Measurements from ENCODE around the gene NUMB.

Gene NUMB
- 36.8 to 39.3 reads per million in 2 experiments for total RNA-seq

DNA sequence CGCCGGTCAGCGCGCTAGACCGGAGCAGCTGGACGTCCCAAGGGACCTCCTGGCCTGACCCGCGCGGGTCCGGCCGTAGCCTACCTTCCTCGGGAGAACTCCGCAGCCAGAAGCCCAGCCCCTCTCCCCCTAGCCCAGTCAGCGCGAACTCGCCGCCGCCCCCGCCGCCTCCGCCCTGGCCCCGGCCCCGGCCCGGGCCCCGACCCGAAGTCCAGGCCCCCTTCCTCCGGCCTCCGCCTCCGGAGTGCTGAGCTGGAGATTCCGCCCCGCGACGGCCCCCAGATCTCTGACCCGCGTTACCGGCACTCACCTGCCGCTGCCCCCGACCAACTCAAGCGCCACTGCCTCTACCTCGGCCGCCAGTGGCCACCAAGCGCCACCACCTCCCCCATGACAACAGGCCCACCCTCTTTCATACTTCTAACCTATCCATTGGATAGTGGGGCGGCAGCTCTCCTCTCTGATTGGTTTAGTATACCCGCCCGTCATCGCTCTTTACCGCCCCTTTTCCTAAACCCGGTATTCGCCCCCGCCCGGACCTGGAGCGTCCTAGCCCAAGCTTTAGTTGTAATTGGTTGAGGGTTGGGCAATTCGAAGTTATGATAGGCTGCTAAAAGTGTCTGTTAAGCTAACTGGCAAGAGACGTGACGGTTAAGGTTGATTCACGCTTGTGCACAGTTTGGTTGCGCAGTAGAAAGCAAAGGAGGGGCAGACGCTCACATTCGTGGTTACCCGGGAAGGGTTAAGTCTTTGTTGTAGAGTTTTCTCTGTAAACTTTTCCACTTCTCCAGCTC is at the start of gene NUMB:
Gene NUMB (minus strand): TSS at position 364 of the 794 bp plus-strand sequence. CDS start 102,795 bp downstream, outside the sequence.
- DNase-seq (ENCODE audit: low read depth): peak; percentile 94

DNA sequence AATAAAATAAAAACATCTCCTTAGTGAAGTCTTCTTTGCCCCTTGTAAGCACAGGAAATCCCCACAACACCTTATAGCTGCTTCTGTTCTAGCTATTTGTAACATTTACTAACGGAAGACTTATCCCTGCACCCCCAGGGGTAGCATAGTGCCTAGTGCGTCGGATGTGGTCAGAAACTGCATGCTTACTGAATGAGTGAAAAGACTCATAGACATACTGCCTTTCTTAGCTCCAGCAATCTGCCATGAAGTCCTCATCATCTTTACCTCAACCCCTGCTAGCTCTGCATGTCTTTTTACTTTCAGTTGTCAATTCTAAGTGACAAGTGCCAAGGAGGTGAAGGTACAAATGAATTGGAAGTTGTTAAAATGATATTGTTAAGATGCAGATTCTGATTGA is 45.3 kb upstream of the NUMB start:
- DNase-seq (ENCODE audit: low read depth): no peak

DNA sequence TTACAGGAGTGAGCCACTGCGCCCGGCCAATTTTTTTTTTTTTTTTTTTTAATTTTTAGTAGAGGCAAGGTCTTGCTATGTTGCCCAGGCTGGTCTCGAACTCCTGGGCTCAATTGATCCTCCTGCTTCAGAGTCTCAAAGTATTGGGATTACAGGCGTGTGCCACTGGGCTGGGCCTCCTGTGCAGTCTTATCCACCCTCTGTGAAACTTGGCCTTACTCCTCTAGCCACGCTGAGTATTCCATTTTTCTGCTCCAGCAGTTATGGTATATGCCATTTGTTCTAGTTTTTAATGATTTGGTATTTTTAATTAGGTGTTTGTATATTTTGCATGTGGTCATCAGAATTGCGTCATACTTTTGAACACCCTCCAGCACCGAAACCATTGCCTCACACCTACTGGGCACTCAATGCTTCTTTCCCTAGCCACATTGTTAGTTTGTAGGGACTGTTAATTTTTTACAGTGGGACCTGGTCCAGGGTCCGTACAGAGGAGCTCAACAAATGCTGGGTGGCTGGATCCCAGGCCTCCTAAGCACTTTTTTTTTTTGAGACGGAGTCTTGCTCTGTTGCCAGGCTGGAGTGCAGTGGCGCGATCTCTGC is 43.8 kb upstream of the NUMB start:
- DNase-seq (ENCODE audit: low read depth): no peak

DNA sequence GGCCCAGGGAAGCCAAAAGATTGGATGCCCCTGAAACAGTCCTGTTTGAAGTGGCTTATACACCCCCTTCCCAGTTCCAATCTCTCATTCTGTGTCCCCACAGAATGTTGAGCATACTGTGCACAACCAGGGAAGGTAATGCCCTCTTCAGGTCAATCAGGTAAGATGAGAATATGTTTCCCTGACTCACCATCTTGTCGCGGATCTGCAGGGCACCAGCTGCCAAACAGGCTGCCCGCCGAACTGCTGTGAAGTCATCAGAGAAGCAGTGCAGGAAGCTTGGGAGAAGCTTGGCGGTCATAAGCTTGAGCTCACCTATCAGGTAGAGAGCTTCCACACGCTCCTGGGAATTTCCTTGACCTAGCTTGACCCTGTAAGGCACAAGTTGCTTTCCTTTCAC is 42.0 kb upstream of the NUMB start:
- DNase-seq (ENCODE audit: low read depth): no peak

DNA sequence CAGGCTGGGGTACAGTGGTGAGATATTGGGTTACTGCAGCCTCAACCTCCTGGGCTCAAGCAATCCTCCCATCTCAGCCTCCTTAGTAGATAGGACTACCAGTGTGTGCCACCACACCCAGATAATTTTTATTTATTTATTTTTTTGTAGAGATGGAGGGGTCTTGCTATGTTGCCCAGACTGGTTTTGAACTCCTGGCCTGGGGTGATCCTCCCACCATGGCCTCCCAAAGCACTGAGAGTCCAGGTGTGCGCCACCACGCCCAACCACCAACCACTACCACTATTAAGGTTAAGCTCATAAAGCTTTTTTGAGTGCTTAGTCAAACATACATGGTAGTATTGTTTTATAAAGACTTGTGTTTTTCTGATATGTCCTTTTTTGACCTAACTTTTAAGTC is 36.2 kb upstream of the NUMB start:
- DNase-seq (ENCODE audit: low read depth): no peak

DNA sequence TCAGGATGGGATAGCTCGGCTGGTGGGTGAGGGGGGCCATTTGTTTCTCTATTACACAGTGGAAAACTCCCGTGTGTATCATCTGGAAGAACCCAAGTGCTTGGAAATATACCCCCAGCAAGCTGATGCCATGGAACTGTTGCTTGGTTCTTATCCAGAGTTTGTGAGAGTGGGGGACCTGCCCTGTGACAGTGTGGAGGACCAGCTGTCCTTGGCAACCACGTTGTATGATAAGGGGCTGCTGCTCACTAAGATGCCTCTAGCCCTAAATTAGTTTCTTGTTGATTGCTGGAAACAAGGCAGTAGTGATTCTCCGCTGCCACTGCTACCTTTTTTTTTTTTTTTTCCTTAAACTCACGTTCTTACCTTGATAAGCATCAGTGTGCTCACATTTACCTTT is 34.3 kb upstream of the NUMB start:
- DNase-seq (ENCODE audit: low read depth): no peak

DNA sequence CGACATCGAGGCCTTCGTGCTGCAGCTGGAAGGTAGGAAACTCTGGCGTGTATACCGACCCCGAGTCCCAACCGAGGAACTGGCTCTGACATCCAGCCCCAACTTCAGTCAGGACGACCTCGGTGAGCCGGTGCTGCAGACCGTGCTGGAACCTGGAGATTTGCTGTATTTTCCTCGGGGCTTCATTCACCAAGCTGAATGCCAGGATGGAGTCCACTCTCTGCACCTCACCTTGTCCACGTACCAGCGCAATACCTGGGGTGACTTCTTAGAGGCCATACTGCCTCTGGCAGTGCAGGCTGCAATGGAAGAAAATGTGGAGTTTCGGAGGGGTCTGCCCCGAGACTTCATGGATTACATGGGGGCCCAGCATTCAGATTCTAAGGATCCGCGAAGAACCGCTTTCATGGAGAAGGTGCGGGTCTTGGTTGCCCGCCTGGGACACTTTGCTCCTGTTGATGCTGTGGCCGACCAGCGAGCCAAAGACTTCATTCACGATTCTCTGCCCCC is 33.8 kb upstream of the NUMB start:
- DNase-seq (ENCODE audit: low read depth): no peak

DNA sequence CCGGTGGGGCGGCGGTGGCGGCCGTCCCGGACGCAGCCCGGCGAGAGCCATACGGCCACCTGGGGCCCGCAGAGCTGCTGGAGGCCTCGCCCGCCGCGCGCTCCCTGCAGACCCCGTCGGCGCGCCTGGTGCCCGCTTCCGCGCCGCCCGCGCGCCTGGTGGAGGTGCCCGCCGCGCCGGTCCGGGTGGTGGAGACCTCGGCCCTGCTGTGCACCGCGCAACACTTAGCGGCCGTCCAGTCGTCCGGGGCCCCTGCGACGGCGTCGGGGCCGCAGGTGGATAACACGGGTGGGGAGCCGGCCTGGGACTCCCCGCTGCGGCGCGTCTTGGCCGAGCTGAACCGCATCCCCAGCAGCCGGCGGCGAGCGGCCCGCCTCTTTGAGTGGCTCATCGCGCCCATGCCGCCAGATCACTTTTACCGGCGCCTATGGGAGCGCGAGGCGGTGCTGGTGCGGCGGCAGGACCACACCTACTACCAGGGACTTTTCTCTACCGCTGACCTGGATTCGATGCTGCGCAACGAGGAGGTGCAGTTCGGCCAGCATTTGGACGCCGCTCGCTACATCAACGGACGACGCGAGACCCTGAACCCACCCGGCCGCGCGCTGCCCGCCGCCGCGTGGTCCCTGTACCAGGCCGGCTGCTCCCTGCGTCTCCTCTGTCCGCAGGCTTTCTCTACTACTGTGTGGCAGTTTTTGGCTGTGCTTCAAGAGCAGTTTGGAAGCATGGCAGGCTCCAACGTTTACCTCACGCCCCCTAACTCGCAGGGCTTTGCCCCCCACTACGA is 33.1 kb upstream of the NUMB start:
- peak; percentile 64 for DNase-seq (ENCODE audit: low read depth)

DNA sequence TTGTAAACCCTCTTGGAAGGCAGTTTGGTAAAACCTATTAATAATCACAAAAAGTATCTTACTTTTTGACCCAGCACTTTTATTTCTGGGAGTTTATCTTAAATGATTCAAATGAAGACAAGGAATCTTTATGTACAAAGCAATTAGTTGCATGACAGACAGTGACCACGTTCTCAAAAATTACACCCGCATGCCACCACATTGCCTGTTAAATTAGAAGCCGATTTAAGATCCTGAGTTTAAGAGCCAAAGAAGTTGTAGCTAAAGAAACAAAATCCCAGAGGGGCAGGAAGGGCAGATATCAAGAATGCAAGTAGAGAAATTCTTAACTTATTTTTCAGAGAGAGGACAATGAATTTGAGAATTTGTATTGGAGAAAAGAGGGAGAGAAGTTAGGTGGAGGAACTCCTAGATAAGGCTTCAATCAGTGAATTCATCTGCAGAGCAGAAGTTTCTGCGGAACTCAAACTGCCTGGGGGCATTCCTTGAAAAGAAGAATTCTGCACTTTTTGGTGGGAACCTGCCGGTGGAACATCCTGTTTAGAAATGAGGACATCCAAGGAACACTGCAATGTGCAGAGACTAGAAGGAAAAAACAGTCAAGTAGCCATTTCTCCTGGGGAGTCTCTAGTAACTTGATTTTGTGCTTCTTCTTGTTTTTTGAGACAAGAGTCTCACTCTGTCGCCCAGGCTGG is 31.3 kb upstream of the NUMB start:
- no peak for DNase-seq (ENCODE audit: low read depth)

DNA sequence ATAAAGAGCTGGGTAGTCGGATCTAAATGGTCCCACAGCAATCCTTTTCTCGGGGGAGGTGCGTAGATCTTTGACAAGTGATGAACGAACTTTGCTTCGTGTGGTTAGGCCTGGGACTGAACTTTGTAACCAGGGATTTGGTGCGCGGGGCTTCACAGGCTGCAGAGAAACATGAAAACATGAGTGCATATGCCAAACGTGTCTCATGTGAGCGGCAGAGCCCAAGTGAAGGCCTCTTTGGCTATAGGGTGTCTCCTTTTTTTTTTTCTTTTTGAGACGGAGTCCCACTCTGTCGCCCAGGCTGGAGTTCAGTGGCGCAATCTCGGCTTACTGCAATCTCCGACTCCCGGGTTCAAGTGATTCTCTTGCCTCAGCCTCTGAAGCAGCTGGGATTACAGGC is 20.3 kb upstream of the NUMB start:
- no peak for DNase-seq (ENCODE audit: low read depth)

DNA sequence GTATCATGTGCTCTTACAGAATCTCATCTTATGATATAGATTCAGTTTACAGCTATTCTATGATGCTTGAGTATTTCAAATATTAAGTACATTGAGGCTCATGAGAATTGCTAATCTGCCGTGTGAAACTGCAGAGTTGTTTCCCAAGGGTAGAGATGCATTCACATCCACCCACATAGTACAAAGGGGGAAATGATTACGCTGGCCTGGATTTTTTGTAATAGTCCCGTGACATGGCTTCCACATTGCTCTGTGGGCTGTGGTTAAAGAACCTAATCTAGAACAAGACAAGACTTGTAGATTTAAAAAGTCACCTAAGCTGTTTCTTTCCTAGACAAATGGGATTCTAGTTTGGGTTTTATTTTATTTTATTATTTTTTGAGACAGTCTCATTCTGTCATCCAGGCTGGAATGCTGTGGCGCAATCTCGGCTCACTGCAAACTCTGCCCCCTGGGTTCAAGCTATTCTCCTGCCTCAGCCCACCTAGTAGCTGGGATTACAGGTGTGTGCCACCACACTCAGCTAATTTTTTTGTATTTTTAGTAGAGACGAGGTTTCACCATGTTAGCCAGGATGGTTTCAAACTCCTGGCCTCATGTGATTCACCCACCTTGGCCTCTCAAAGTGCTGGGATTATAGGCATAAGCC is 19.4 kb upstream of the NUMB start:
- DNase-seq (ENCODE audit: low read depth): no peak

DNA sequence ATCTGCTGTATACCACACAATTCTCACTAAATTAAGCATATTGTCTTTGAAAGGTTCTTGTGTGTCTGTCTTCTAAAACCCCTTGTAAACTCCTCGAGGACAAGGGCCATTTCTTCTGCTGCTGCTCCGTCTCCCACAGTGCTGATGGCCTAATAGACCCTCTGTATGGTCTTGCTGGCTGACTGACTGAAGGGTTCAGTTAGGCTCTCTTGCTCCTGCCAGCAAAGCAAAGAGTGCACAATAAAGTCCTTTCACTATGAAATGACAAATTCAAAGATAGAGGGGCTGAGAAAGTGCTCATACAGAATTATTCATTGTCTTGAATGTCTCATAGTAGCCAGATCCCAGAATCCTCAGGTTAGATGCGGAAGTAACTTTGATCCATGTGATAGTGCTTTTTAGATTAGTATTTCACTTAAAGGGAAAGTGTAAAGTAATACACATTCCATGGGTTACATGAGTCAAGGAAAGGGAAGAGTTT is 18.1 kb upstream of the NUMB start:
- DNase-seq (ENCODE audit: low read depth): no peak

DNA sequence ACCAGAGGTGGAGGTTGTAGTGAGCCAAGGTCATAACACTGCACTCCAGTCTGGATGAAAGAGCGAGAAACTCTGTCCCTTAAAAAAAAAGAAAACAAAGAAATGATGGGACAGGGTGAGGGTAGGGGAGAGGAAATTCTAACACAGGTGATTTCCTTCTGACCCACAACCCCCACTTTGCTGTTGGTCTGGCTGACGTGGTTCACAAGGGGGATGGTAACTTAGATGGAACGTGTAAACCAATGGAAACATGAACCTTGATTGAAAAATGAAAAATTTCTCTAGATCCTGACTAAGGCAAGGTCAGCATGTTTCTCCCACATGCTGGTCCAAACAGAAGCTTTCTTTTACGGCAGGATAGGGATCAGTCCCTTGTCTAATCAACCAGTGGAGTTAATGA is 16.6 kb upstream of the NUMB start:
- DNase-seq (ENCODE audit: low read depth): no peak

DNA sequence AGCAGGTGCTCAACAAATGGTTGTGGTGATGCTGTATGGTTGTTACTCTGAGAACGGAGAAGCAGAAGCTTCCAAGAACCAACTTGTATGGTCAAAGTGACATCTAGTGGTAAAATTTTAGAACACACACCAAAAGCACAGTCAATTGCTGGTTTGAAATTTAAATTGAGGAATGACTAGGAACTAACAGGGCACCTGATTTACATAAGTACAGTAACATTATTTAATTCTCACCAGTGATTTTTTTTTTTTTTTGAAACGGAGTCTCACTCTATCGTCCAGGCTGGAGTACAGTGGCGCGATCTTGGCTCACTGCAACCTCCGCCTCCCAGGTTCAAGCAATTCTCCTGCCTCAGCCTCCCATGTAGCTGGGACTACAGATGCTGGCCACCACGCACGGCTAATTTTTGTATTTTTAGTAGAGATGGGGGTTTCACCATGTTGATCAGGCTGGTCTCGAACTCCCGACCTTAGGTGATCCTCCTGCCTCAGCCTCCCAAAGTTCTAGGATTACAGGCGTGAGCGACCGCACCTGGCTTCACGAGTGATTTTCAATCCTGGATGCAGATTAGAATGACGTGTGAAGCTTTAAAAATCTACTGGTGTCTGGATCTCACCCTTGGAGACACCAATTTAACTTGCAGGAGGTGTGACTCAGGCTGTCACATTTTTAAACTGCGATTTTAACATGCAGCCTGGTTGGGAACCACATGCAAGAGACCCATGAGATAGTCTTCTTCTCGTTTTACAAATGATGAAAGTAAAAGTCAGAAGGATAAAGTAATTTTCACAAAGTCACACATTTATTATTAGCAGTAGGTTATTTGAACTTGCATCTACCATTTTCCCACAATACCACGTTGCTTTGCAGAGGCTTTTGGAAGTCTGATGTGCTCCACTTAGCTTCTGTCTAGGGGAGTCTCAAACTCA is 14.1 kb upstream of the NUMB start:
- no peak for DNase-seq (ENCODE audit: low read depth)

DNA sequence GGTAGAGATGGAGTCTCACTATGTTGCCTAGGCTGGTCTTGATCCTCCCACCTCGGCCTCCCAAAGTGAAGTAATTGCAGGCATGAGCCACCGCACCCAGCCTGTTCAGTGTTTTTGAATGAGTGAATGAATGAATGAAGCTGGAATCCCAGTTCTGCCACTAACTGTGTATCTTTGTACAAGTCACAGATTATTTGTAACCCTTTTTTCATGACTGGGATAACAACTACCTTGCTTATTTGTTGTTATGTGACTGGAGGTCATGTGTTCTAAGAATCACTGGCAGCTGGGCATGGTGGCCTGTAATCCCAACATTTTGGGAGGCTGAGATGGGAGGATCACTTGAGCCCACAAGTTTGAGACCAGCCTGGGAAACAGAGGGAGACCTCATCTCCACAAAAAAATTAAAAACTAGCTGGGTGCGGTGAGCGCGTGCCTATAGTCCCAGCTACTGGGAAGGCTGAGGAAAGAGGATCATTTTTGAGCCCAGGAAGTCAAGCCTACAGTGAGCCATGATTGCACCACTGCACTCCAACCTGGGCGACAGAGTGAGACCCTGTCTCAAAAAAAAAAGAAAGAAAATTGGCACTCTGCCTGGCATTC is 13.3 kb upstream of the NUMB start:
- no peak for DNase-seq (ENCODE audit: low read depth)

DNA sequence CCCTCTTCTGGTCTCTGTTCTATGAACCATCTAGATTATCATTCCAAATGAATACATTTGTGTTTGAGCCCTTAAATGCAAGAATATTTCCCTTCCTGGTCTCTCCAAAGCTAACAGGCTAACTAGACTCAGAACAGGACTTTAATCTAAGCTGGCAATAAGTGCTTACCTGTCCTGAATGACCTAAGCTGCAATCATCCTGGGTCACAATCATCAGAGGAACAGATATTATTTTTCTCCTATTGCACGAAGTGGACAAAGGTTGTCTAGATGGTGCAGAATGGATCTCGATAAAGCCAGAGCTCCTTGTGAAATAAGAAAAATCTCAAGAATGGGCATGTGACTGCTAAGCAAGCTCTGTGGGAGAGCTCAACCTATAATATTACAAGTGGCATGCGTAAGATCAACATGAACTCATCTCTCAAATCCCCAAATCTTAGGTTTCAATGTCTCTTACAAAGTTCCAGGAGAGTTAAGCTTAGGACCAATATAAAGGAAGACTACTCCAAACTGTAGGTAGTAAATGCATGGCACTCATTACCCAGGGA is 10.6 kb upstream of the NUMB start:
- DNase-seq (ENCODE audit: low read depth): no peak

DNA sequence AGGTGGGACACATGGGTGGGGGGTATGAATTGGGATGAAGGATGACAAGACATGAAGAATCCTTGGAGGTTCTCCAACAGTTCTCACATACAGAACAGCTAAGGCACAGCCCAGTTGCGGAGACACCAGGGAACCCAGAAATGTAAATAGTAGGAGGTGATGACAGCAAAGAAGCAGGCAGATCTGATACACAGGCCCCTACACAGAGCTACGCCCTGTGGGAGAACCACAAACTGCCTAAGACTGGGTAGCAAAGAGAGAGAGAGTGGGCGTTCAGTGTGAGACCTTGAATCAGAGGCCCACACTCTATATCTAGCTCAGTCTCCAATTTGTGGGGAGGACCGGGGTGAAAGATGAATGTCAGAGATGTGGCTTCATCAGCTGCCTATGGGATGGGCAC is 9.5 kb upstream of the NUMB start:
- DNase-seq (ENCODE audit: low read depth): no peak

DNA sequence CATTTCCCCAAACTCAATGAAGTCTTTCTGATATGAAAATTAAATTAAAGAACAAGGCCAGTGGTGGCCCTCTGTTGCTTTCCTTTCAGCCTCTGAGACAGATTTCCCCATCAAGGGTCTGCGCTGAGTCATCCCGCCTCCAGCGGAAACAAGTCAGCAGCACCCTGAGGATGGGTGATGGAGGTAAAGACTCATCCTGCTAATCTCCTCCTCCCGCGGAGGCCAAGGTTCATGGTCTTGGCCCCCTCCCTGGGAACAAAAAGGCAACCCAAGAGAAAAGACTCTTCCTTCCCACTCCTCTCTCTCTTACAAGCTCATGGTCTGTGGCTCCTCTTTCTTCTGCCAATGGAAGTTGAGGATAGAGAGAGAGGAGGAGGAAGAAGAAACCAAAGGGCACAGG is 9.0 kb upstream of the NUMB start:
- DNase-seq (ENCODE audit: low read depth): no peak

DNA sequence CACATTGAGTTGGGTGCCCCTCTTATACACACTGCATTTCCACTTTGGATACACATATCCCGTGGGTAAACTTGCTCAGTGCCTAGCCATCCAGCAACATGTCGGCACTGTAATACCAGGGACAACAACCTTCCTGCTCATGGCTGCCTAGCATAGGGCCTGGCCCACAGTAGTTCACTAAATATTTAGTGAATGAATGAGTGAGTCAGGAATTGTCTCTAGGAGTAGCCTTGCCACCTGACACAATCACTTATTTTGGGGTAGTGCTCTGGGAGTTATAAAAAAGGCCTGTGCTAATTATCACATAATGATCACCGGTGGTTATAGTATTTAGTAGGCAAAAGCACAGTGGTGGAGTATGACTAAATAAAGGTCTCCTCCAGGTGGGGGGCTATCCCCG is 8.5 kb upstream of the NUMB start:
- no peak for DNase-seq (ENCODE audit: low read depth)

All from T follicular helper cell (primary cell).